HEK293 (cell line): ENCODE results near the gene THSD4.
"Not testable (repeated sequence)": the region's sequence is repeated elsewhere in the genome, so short reads cannot be mapped to it uniquely, and the experiment has no call there.

Source experiments
- CTCF ChIP-seq: fragments of 450-650 bp; formaldehyde crosslinking; IDR thresholded peaks from 2 replicates; pipeline ENCODE4 v1.5.1; 2016; ENCODE audit warnings: missing biosample characterization, missing genetic modification characterization
- ZNF426 ChIP-seq: fragments of 450-650 bp; formaldehyde crosslinking; IDR thresholded peaks from 2 replicates; pipeline ENCODE4 v1.5.1; 2017; ENCODE audit warnings: missing biosample characterization, missing genetic modification characterization, mild to moderate bottlenecking, inconsistent platforms, moderate library complexity
- ZNF830 ChIP-seq: fragments of 450-650 bp; IDR thresholded peaks from 2 replicates; pipeline ENCODE4 v1.5.0; 2018; ENCODE audit warnings: missing biosample characterization, missing genetic modification characterization, low read depth, mild to moderate bottlenecking, moderate library complexity

- not testable (repeated sequence) for TF ChIP-seq ZNF830 (tag by site-specific recombination); ZNF426 (tag by site-specific recombination); CTCF
These were observed 555.0 kb downstream of the THSD4 start for GRCh38 chr15:71670222-71670621.
